PC-9 (cell line): ENCODE data around the gene PRR29. TPM values are rescaled to one million over a fixed set of nuclear protein-coding genes. Genes with fewer than 3 reads are reported as not detected.
A peak's percentile ranks its signal among the peaks of the same experiment; 100 is the strongest.

Experiments
- BruUV-seq: library from RNA; stranded (reverse); fragments of 400-500 nt; replicated peaks from 2 replicates; lab custom pipeline; 2021; lab: Mats Ljungman, UMichigan
- CTCF ChIA-PET: fragments of 300-600 bp; sonication (Branson Sonifier 250); formaldehyde crosslinking; loops from one replicate; lab custom pipeline; 2022; ENCODE audit warnings: antibody characterized with exemption; lab: Charles Lee
- POLR2A ChIA-PET: fragments of 300-600 bp; sonication (Branson Sonifier 250); formaldehyde crosslinking; loops from one replicate; lab custom pipeline; 2022; ENCODE audit warnings: antibody characterized with exemption; ENCODE audit not compliant: unreplicated experiment; lab: Charles Lee
- DNase-seq, 2 experiments: peaks; one replicate each; pipeline versions ENCODE4 v3.0.0 to v3.0.0-alpha.2; 2015 to 2022; ENCODE audit warnings: mixed read lengths in 1 of 2
- H2AFZ ChIP-seq: fragments of 200-600 bp; sonication (generic); 2 replicates; pipeline ENCODE4 v1.8.1; 2017; ENCODE audit warnings: antibody characterized with exemption
- H3F3A ChIP-seq: fragments of 200-600 bp; sonication (generic); 2 replicates; pipeline ENCODE4 v1.8.1; 2017; ENCODE audit warnings: antibody characterized with exemption, mild to moderate bottlenecking, low read depth; ENCODE audit not compliant: insufficient read depth
- H3K27ac ChIP-seq: fragments of 200-600 bp; sonication (generic); 2 replicates; pipeline ENCODE4 v1.6.1; 2016; ENCODE audit warnings: mixed run types
- H3K27me3 ChIP-seq: fragments of 200-600 bp; sonication (generic); 2 replicates; pipeline ENCODE4 v1.6.1; 2016; ENCODE audit warnings: low read depth, mixed run types; ENCODE audit not compliant: insufficient read depth
- H3K36me3 ChIP-seq: fragments of 200-600 bp; sonication (generic); 2 replicates; pipeline ENCODE4 v1.6.1; 2016; ENCODE audit warnings: low read depth, mixed run types
- H3K4me1 ChIP-seq: fragments of 200-600 bp; sonication (generic); replicated peaks from 2 replicates; pipeline ENCODE4 v1.6.1; 2016; ENCODE audit warnings: mixed run types; ENCODE audit not compliant: insufficient read depth
- H3K4me2 ChIP-seq: fragments of 200-600 bp; sonication (generic); 2 replicates; pipeline ENCODE4 v1.6.1; 2017; ENCODE audit warnings: mixed run types
- H3K4me3 ChIP-seq: fragments of 200-600 bp; sonication (generic); 2 replicates; pipeline ENCODE4 v1.6.1; 2016; ENCODE audit warnings: mixed run types
- H3K79me2 ChIP-seq: fragments of 200-600 bp; sonication (generic); 2 replicates; pipeline ENCODE4 v1.6.1; 2017; ENCODE audit warnings: low read depth, mixed run types
- H3K9me2 ChIP-seq: fragments of 200-600 bp; sonication (generic); 2 replicates; pipeline ENCODE4 v1.8.1; 2017; ENCODE audit warnings: mild to moderate bottlenecking; ENCODE audit not compliant: insufficient read depth
- H3K9me3 ChIP-seq: fragments of 200-600 bp; sonication (generic); 2 replicates; pipeline ENCODE4 v1.8.1; 2016; ENCODE audit warnings: low read depth; ENCODE audit not compliant: insufficient read depth
- H4K20me1 ChIP-seq: fragments of 200-600 bp; sonication (generic); 2 replicates; pipeline ENCODE4 v1.8.1; 2017; ENCODE audit not compliant: insufficient read depth
- CTCF ChIP-seq: fragments of 200-600 bp; sonication (generic); conservative IDR thresholded peaks from 2 replicates; pipeline ENCODE4 v1.6.1; 2017; ENCODE audit warnings: mixed run types, antibody characterized with exemption, mild to moderate bottlenecking, moderate library complexity
- EZH2 ChIP-seq: fragments of 200-600 bp; sonication (generic); IDR thresholded peaks from 2 replicates; pipeline ENCODE4 v1.8.0; 2017; ENCODE audit warnings: antibody characterized with exemption, low read depth
- intact Hi-C: fragments of 100-400 bp; cut with micrococcal nuclease; formaldehyde crosslinking; loops from one replicate; pipeline ENCODE4 v1.10.0; 2022; ENCODE audit not compliant: unreplicated experiment
- total RNA-seq: library from RNA; stranded (reverse); gene quantifications from 2 replicates; pipeline ENCODE4 v1.2.3, GENCODE V29; 2021

PRR29 gene
- total RNA-seq, 1 experiment from 2014 or later: 2.4 TPM

GRCh38 chr17:63973930-63974593 is 24.1 kb upstream of the PRR29 start:
- H3K79me2 ChIP-seq: no peaks in the 10 kb centered on the region
- TF ChIP-seq CTCF (no peak), EZH2 (no peak)
- intact Hi-C loops: no loop called here
- H3K4me3 ChIP-seq: peak overlapping the region; percentile 43; the same call in 1 of the 2 replicates
- peak overlapping the region; percentile 58; the same call in 1 of the 2 replicates for H2AFZ ChIP-seq
- ChIA-PET CTCF (interaction anchor here (0.6 to 1.0 kb wide), 4 partner anchors 11 to 56 kb away, joined by 3 to 4 read pairs (median 3); no protein-coding TSS in a partner anchor), POLR2A (interaction anchor here (0.6 kb wide), 1 partner anchor 436 kb away, joined by 3 read pairs; no protein-coding TSS in a partner anchor)
- H3K4me2 ChIP-seq: peak overlapping the region; percentile 82
- DNase-seq: peak; percentile 58 to 70
- H3K9me2 ChIP-seq: no peaks in the 10 kb centered on the region
- H3K36me3 ChIP-seq: no peaks in the 10 kb centered on the region
- H3K27ac ChIP-seq: peak overlapping the region; percentile 67
- no peaks in the 10 kb centered on the region for H4K20me1 ChIP-seq
- no peaks in the 10 kb centered on the region for H3K27me3 ChIP-seq
- no TSS peak for BruUV-seq
- H3F3A ChIP-seq: peaks cover 22% of the 10 kb centered on the region
- H3K9me3 ChIP-seq: no peaks in the 10 kb centered on the region
- peaks cover 25% of the 10 kb centered on the region for H3K4me1 ChIP-seq

GRCh38 chr17:63974594-63975192 is 23.5 kb upstream of the PRR29 start:
- H2AFZ ChIP-seq: peak overlapping the region; percentile 58; the same call in 1 of the 2 replicates
- H3K36me3 ChIP-seq: no peaks in the 10 kb centered on the region
- no peaks in the 10 kb centered on the region for H3K9me2 ChIP-seq
- DNase-seq: peak; percentile 54 to 61
- peaks cover 25% of the 10 kb centered on the region for H3K4me1 ChIP-seq
- no peaks in the 10 kb centered on the region for H3K79me2 ChIP-seq
- H3K27ac ChIP-seq: peak overlapping the region; percentile 67
- H3K4me3 ChIP-seq: peak overlapping the region; percentile 43; the same call in 1 of the 2 replicates
- ChIA-PET POLR2A (no interaction called here), CTCF (interaction anchor here (0.7 to 1.0 kb wide), 4 partner anchors 11 to 109 kb away, joined by 3 to 4 read pairs (median 4); no protein-coding TSS in a partner anchor)
- intact Hi-C loops: no loop called here
- no peak for TF ChIP-seq EZH2
- TF ChIP-seq CTCF: no peak
- BruUV-seq: no TSS peak
- no peaks in the 10 kb centered on the region for H4K20me1 ChIP-seq
- H3F3A ChIP-seq: peaks cover 22% of the 10 kb centered on the region
- no peaks in the 10 kb centered on the region for H3K9me3 ChIP-seq
- peak overlapping the region; percentile 82 for H3K4me2 ChIP-seq
- no peaks in the 10 kb centered on the region for H3K27me3 ChIP-seq

- CTCF ChIA-PET: interaction anchor here (0.7 kb wide), 2 partner anchors 8 to 108 kb away, joined by 4 read pairs; no protein-coding TSS in a partner anchor
Observed at GRCh38 chr17:63975541-63976092, 22.5 kb upstream of the PRR29 start.

More at GRCh38 chr17:63975541-63976092, 22.5 kb upstream of the PRR29 start:
- Histone ChIP-seq H3F3A (peaks cover 22% of the 10 kb centered on the region), H3K27ac (no peak overlapping the region), H3K4me3 (no peak overlapping the region), H3K9me3 (no peaks in the 10 kb centered on the region), H3K27me3 (no peaks in the 10 kb centered on the region), H3K4me2 (no peak overlapping the region), H4K20me1 (no peaks in the 10 kb centered on the region), H3K36me3 (no peaks in the 10 kb centered on the region), H3K79me2 (no peaks in the 10 kb centered on the region), H3K9me2 (no peaks in the 10 kb centered on the region), H3K4me1 (peaks cover 25% of the 10 kb centered on the region), H2AFZ (no peak overlapping the region)
- no TSS peak for BruUV-seq
- intact Hi-C loops: no loop called here
- no peak for DNase-seq
- no peak for TF ChIP-seq EZH2
- TF ChIP-seq CTCF: no peak
- POLR2A ChIA-PET: no interaction called here
